Ureter (tissue), 1 donor: ENCODE data around the gene CCR7. TPM values are rescaled to one million over a fixed set of nuclear protein-coding genes. Genes with fewer than 3 reads are reported as not detected.
A peak's percentile ranks its signal among the peaks of the same experiment; 100 is the strongest.
"Not testable (repeated sequence)": the region's sequence is repeated elsewhere in the genome, so short reads cannot be mapped to it uniquely, and the experiment has no call there.

ENCODE experiments used
- DNase-seq: peaks from one replicate; pipeline ENCODE4 v3.0.0-alpha.2; 2020; ENCODE audit warnings: low spot score
- total RNA-seq: library from RNA; stranded (reverse); gene quantifications from one replicate; pipeline ENCODE4 v1.2.4, GENCODE V29; 2023
- donor health status: DM: yes; HTN: yes; CAD: no.

Gene CCR7
- total RNA-seq, 1 donor from 2014 or later, result 0.57 TPM

GRCh38 chr17:40597156-40597555 is 31.9 kb upstream of the CCR7 start:
- DNase-seq, result no peak

- no peak for DNase-seq
Measured at GRCh38 chr17:40596261-40596919, 31.1 kb upstream of the CCR7 start.

- no peak for DNase-seq
Measured at GRCh38 chr17:40590742-40591141, 25.5 kb upstream of the CCR7 start.

GRCh38 chr17:40588552-40588951 is 23.3 kb upstream of the CCR7 start:
- no peak for DNase-seq

- DNase-seq, result not testable (repeated sequence)
Measured at GRCh38 chr17:40586264-40586663, 21.0 kb upstream of the CCR7 start.

DNA sequence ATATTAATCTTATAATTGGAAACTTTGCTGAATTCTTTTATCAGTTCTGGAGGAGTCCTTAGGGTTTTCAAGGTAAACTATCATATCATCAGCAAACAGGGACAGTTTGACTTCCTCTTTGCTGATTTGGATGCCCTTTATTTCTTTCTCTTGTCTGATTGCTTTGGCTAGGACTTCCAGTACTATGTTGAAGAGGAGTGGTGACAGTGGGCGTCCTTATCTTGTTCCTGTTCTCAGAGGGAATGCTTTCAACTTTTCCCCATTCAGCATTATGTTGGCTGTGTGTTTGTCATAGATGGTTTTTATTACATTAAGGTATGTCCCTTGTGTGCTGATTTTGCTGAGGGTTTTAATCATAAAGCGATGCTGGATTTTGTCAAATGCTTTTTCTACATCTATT is 19.7 kb upstream of the CCR7 start:
- DNase-seq, result not testable (repeated sequence)

DNA sequence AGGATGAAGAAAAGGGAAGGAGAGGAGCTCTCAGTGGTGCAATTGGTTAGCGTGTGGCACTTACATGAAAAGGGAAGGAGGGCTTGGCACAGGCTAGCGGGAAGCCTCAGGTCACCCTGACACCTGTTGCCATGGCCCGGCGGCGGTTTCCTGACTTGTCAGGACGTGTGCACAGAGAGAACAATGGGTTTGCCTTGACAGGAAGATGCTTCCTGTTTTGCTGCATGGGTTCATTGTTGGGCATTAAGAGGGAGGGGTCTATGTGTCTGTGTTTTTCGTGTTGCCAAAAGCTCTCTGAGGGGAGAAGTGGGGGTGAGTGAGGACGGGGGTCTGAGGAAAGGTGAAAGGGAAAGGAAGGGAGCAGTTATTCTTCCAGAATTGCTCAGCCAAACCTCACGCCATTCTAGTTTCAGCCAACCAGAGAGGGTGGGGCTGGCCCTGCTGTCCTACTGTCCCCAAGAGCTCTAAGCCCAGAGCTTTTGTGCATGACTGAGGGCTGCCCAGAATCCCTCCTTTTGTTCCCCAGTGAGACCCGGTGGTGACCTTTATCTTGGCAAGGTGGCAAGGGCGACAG is 17.1 kb upstream of the CCR7 start:
- DNase-seq, result peak; percentile 79

DNA sequence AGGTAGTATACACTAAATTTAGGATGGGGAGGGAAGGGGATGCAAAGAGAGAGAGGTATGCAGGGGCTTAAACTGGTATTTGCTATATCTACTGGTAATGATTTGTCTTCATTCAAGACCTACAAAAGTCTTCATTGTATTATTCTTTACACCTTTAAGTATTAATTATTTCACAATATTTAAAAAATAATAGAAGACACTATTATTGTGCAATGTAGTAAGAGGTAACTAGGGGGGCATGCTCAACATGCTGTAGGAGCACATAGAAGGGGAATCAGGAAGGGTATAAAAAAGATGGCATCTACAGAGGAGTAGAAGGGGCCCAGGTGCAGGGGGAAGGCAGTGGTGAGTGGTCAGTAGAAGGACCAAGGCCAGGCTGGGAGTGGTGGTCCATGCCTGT is 14.9 kb upstream of the CCR7 start:
- DNase-seq, result no peak

GRCh38 chr17:40579471-40579870 is 14.2 kb upstream of the CCR7 start:
- DNase-seq, result no peak

DNA sequence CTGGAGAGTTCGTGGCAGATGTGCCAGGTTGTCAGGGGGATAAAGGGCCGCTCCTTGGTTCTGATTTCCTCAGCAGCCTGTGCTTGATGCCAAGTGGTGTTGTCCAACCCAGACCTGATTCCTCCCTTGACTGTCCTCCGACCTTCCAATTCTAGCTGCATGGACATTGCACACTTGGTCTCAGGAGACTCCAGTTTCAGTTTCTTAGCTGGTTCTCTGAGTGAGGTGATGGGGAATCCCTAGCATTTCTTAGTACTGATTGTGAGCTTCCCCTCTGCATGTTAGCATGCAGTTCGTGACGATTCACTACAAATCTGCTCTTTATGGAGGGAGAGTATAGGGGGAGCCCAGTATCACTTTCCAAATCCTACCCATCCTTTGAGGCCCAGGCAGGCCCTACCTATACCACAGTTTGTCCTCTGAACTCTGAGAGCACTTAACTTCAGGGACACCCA is 12.4 kb upstream of the CCR7 start:
- DNase-seq, result no peak

DNA sequence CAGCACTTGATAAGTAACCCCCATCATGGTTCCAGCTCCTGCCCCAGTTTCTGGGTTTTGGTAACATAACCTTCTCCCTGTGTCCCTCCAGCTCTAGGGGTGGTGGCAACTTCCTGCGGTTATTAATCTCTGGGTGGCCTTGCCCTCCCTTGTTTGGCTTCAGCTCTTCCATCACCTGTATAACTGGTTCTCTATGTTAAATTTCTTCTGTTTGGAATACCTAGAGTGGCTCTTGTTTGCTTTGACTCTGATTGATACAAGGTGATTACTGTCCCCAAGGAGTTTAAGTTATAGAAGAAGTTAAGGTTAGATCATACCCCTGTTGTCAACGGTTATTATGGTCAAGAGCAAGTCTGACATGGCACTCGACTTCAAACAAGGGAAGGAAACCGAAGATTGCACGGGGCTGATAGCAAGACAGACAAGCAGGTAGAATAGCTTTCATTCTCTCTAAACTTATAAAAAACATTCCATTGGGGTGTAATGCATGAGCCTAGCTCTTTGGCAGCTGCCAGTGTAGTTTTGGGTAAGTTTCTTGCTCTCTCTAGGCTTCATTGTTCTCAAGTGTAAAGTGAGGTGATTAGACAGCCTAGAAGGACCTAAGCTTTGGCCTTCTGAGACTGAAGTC is 11.0 kb upstream of the CCR7 start:
- no peak for DNase-seq

- DNase-seq, result no peak
Measured at GRCh38 chr17:40574292-40574691, 9.0 kb upstream of the CCR7 start.

GRCh38 chr17:40572245-40572993 is 7.1 kb upstream of the CCR7 start:
- DNase-seq, result not testable (repeated sequence)

- no peak for DNase-seq
Measured at GRCh38 chr17:40568074-40568836, 3.0 kb upstream of the CCR7 start.

- DNase-seq, result no peak
Measured at GRCh38 chr17:40567377-40567776, 2.1 kb upstream of the CCR7 start.

- no peak for DNase-seq
Measured at GRCh38 chr17:40565769-40566409, 617 bp upstream of the CCR7 start.

DNA sequence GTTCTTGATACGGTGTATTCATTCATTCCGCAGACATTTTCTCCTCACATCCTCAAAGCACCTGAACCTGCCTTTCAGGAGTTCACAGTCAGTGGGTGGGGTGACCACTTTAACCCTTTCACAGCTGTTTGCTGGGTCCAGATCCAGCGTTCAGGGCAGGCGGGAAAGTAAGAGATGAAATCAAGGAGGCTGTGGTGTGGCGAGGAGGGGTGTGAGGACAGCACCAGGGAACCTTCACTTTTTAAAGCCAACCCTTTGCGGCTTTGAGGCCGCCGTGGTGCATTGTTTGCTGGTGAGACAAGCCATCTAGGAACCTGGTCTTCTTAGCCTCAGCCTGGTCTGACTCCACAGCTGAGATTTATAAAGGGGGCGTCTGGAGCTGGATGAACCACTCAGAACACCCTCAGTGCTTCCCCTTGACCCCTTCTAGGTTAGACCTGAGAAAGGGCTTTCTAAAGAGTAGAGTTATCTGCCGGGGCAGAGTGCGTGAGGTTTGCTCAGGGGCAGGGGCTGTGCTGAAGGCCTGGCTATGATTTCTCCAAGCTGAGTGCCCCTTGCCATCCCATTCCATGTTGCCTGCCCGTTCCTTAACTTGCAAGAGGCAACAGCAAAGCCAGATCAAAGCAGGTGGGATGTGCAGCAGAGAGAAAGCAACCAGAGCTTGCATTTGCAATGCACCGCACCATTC is 933 bp downstream of the CCR7 start:
- DNase-seq, result no peak

- DNase-seq, result no peak
Measured at GRCh38 chr17:40563220-40564052, 1.8 kb downstream of the CCR7 start.

GRCh38 chr17:40562838-40563219 is 2.4 kb downstream of the CCR7 start:
- no peak for DNase-seq
